Colonic mucosa (tissue), 4 donors: ENCODE results near the gene CDIP1. TPM values are rescaled to one million over a fixed set of nuclear protein-coding genes. Genes with fewer than 3 reads are reported as not detected.

Source experiments
- DNase-seq: peaks from one replicate; pipeline ENCODE4 v3.0.0-alpha.2; 2020
- H3K27ac ChIP-seq: fragments of 200-600 bp; one replicate; pipeline ENCODE4 v1.8.0; 2021
- H3K27me3 ChIP-seq: fragments of 200-600 bp; one replicate; pipeline ENCODE4 v1.8.0; 2021
- H3K36me3 ChIP-seq: fragments of 200-600 bp; one replicate; pipeline ENCODE4 v1.8.0; 2021
- H3K4me1 ChIP-seq: fragments of 200-600 bp; one replicate; pipeline ENCODE4 v1.8.0; 2021; ENCODE audit warnings: mild to moderate bottlenecking
- H3K4me3 ChIP-seq: fragments of 200-600 bp; one replicate; pipeline ENCODE4 v1.8.0; 2021
- H3K9ac ChIP-seq, 2 donors: one replicate each; pipeline ENCODE4 v1.7.0; 2013; ENCODE audit warnings: control low read depth in 2 of 2, low read depth in 2 of 2, low read length in 2 of 2
- H3K9me3 ChIP-seq: fragments of 200-600 bp; one replicate; pipeline ENCODE4 v1.8.0; 2021
- CTCF ChIP-seq: fragments of 200-600 bp; IDR thresholded peaks from one replicate; pipeline ENCODE4 v1.8.0; 2022; ENCODE audit warnings: antibody characterized with exemption, mild to moderate bottlenecking
- intact Hi-C: fragments of 100-400 bp; cut with DNase I; formaldehyde crosslinking; loops from one replicate; pipeline ENCODE4 v1.14.1; 2022
- total RNA-seq, 2 donors: library from RNA; stranded (reverse); fragmentation: NEBNext Ultra II Directional in 1 of 2; extraction: Animal tissue kit (Norgen Biotek cat#: 25700) in 1 of 2; gene quantifications; one replicate each; pipeline ENCODE4 v1.2.1, GENCODE V29; 2021
- donor health status: healthy.
- donor health status: DM: no; HTN: no; CAD: no.
- donor health status: DM: no; HTN: no; CAD: no.

Gene CDIP1
- total RNA-seq, 2 donors from 2014 or later = 13.1 to 18.4 TPM

DNA sequence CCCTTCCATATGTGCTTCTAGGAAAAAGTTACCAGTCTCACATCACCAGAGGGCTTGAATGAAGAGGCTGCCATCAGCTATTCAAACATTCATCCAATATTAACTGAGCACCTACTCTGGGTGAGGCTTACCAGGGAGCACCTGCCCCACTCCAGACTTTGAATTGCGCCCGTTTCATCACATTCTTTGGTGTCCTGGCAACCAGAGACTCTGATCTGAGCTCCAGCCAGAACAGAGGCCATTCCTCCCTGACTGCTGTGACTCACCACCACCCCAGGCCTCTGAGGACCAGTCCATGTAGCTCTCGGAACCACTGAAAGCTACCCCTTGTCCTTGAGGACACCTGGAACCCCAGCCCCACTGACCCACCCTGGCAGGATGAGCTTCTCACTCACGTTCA, 17.5 kb upstream of the CDIP1 start, which contains the start of gene C16orf96:
Gene C16orf96, plus strand, starts transcription at position 229 of the 400 bp plus-strand sequence. Its CDS starts 150 bp downstream, at position 379.
- DNase-seq = no peak

GRCh38 chr16:4552541-4552940, 14.0 kb upstream of the CDIP1 start:
- intact Hi-C loops = no loop called here
- Histone ChIP-seq H3K9ac (no peak overlapping the region), H3K27me3 (no peaks in the 10 kb centered on the region), H3K4me1 (no peaks in the 10 kb centered on the region), H3K4me3 (no peak overlapping the region), H3K9me3 (no peaks in the 10 kb centered on the region), H3K36me3 (no peaks in the 10 kb centered on the region), H3K27ac (no peak overlapping the region)
- TF ChIP-seq CTCF = no peak
- DNase-seq = no peak

More for the DNA sequence above, 17.5 kb upstream of the CDIP1 start, which contains the start of gene C16orf96:
- Histone ChIP-seq H3K4me3 (no peak within 1 kb of the TSS), H3K9me3 (no peaks in the 10 kb centered on the region), H3K9ac (no peak within 1 kb of the TSS), H3K27ac (no peak within 1 kb of the TSS), H3K4me1 (no peaks in the 10 kb centered on the region), H3K27me3 (no peaks in the 10 kb centered on the region), H3K36me3 (no peaks in the 10 kb centered on the region)
- intact Hi-C loops = no loop called here
- no peak for TF ChIP-seq CTCF

- TF ChIP-seq CTCF = no peak
- no peak for DNase-seq
- Histone ChIP-seq H3K36me3 (no peaks in the 10 kb centered on the region), H3K27ac (no peak overlapping the region), H3K9ac (no peak overlapping the region), H3K4me1 (no peaks in the 10 kb centered on the region), H3K9me3 (no peaks in the 10 kb centered on the region), H3K4me3 (no peak overlapping the region), H3K27me3 (no peaks in the 10 kb centered on the region)
- intact Hi-C loops = no loop called here
Observed at GRCh38 chr16:4550591-4550990, 12.0 kb upstream of the CDIP1 start.

- H3K4me1 ChIP-seq = no peaks in the 10 kb centered on the region
- H3K27me3 ChIP-seq = no peaks in the 10 kb centered on the region
- H3K9me3 ChIP-seq = no peaks in the 10 kb centered on the region
- no peak for DNase-seq
- H3K27ac ChIP-seq = no peak overlapping the region
- no peak overlapping the region for H3K4me3 ChIP-seq
- TF ChIP-seq CTCF = no peak
- intact Hi-C loops = loop anchor here (2.0 kb wide), 1 partner anchor 41 kb away; no protein-coding TSS in a partner anchor
- H3K9ac ChIP-seq = no peak overlapping the region
- H3K36me3 ChIP-seq = no peaks in the 10 kb centered on the region
Observed at GRCh38 chr16:4548124-4548523, 9.6 kb upstream of the CDIP1 start.

DNA sequence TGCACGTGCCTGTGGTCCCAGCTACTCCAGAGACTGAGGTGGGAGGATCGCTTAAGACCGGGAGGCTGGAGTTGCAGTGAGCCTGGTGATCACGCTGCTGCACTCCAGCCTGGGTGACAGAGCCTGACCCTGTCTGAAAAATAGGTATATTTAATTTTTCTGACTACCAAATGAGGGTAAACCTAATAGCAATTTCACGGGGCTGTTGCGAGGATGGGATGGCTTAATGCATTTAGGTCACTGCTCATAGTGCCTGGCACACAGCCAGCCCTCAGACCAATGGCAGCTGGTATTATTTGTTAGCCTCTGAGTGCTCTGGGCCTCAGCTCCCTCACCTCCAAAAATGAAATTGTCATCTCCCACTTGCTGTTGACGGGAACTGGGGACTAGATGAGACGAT, 5.9 kb upstream of the CDIP1 start:
- Histone ChIP-seq H3K36me3 (no peaks in the 10 kb centered on the region), H3K4me3 (no peak overlapping the region), H3K9me3 (no peaks in the 10 kb centered on the region), H3K27ac (no peak overlapping the region), H3K27me3 (no peaks in the 10 kb centered on the region), H3K4me1 (no peaks in the 10 kb centered on the region), H3K9ac (no peak overlapping the region)
- intact Hi-C loops = no loop called here
- TF ChIP-seq CTCF = no peak
- no peak for DNase-seq
